H1 (cell line): ENCODE results near the gene HOXD12. TPM values are rescaled to one million over a fixed set of nuclear protein-coding genes. Genes with fewer than 3 reads are reported as not detected.

ENCODE experiments used
- CTCF ChIA-PET: fragments of 300-600 bp; sonication (Branson Sonifier 250); formaldehyde crosslinking; loops from one replicate; lab custom pipeline; 2021; ENCODE audit not compliant: partially characterized antibody; lab: Charles Lee
- POLR2A ChIA-PET: fragments of 300-600 bp; sonication (Branson Sonifier 250); formaldehyde crosslinking; loops from one replicate; lab custom pipeline; 2021; ENCODE audit warnings: inconsistent platforms; ENCODE audit not compliant: partially characterized antibody; lab: Charles Lee
- DNase-seq, 2 experiments: peaks; one replicate each; pipeline versions ENCODE4 v3.0.0 to v3.0.0-alpha.2; 2010 to 2022; ENCODE audit warnings: low spot score in 2 of 2, low read depth in 1 of 2, mixed read lengths in 1 of 2
- FAIRE-seq: peaks from 2 replicates; lab custom pipeline; 2011; peaks lifted over from hg19 to GRCh38; lab: Jason Lieb, UNC
- H2AFZ ChIP-seq: 2 replicates; pipeline ENCODE4 v1.8.1; 2012; ENCODE audit warnings: low read length, inconsistent platforms
- H2AK5ac ChIP-seq: 2 replicates; pipeline ENCODE4 v1.6.1; 2013; ENCODE audit warnings: low read depth, low read length
- H2BK120ac ChIP-seq: replicated peaks from 2 replicates; pipeline ENCODE3; 2013; ENCODE audit warnings: low read depth, low read length, inconsistent platforms
- H2BK12ac ChIP-seq: 2 replicates; pipeline ENCODE4 v1.6.1; 2013; ENCODE audit warnings: low read depth, low read length
- H2BK15ac ChIP-seq: 2 replicates; pipeline ENCODE4 v1.6.1; 2013; ENCODE audit warnings: low read length
- H2BK20ac ChIP-seq: 2 replicates; pipeline ENCODE4 v1.6.1; 2013; ENCODE audit warnings: low read length
- H2BK5ac ChIP-seq: 2 replicates; pipeline ENCODE4 v1.6.1; 2013; ENCODE audit warnings: low read depth, low read length
- H3K14ac ChIP-seq: 2 replicates; pipeline ENCODE4 v1.6.1; 2013; ENCODE audit warnings: inconsistent platforms; ENCODE audit not compliant: insufficient read length
- H3K18ac ChIP-seq: 2 replicates; pipeline ENCODE4 v1.6.1; 2013; ENCODE audit warnings: low read length; ENCODE audit errors: extremely low read depth
- H3K23ac ChIP-seq: 2 replicates; pipeline ENCODE4 v1.6.1; 2013; ENCODE audit warnings: inconsistent platforms; ENCODE audit not compliant: insufficient read length
- H3K23me2 ChIP-seq: 2 replicates; pipeline ENCODE4 v1.6.1; 2013; ENCODE audit warnings: low read depth, low read length
- H3K27ac ChIP-seq: 2 replicates; pipeline ENCODE4 v1.6.1; 2011; ENCODE audit warnings: low read depth, low read length, inconsistent platforms
- H3K27me3 ChIP-seq, 4 experiments: replicated peaks in 1 of 4; 1 replicate in 1 of 4; 2 replicates in 3 of 4; pipeline versions ENCODE4 v1.6.1 to v1.8.1; 2011 to 2013; ENCODE audit warnings: low read length in 3 of 4, mild to moderate bottlenecking in 3 of 4, inconsistent platforms in 2 of 4, mixed read lengths in 2 of 4, moderate library complexity in 1 of 4; ENCODE audit not compliant: control insufficient read depth in 3 of 4, insufficient read depth in 3 of 4; ENCODE audit errors: extremely low read depth in 1 of 4
- H3K36me3 ChIP-seq, 4 experiments: 2 replicates each; pipeline versions ENCODE4 v1.6.1 to v1.8.1; 2011 to 2013; ENCODE audit warnings: mild to moderate bottlenecking in 4 of 4, low read length in 3 of 4, moderate library complexity in 2 of 4, control low read depth in 1 of 4, inconsistent platforms in 1 of 4; ENCODE audit not compliant: insufficient read depth in 4 of 4, control insufficient read depth in 2 of 4
- H3K4ac ChIP-seq: replicated peaks from 2 replicates; pipeline ENCODE3; 2013; ENCODE audit warnings: low read length, low read depth, mixed read lengths, inconsistent platforms; ENCODE audit not compliant: insufficient read length
- H3K4me1 ChIP-seq, 4 experiments: replicated peaks in 1 of 4; 1 replicate in 1 of 4; 2 replicates in 3 of 4; pipeline versions ENCODE4 v1.6.1 to v1.8.1; 2011 to 2013; ENCODE audit warnings: low read length in 3 of 4, inconsistent platforms in 2 of 4, mixed read lengths in 1 of 4; ENCODE audit not compliant: insufficient read depth in 4 of 4, control insufficient read depth in 3 of 4
- H3K4me2 ChIP-seq, 2 experiments: 2 replicates each; pipeline versions ENCODE4 v1.6.1 to v1.8.1; 2011 to 2013; ENCODE audit warnings: low read depth in 2 of 2, low read length in 2 of 2, control low read depth in 1 of 2, inconsistent platforms in 1 of 2, mild to moderate bottlenecking in 1 of 2; ENCODE audit not compliant: insufficient read depth in 1 of 2
- H3K4me3 ChIP-seq, 4 experiments: fragments of 200-600, 300-600 bp in 1 of 4; sonication (generic), shearing (Covaris generic), sonication (Bioruptor Twin) in 1 of 4; 2 replicates each; pipeline versions ENCODE4 v1.5.1 to v1.8.1; 2011 to 2016; ENCODE audit warnings: low read length in 4 of 4, low read depth in 3 of 4, control low read depth in 2 of 4, inconsistent platforms in 2 of 4, mild to moderate bottlenecking in 2 of 4, mixed read lengths in 1 of 4, moderate library complexity in 1 of 4; ENCODE audit not compliant: insufficient read depth in 2 of 4; ENCODE audit errors: extremely low read depth in 1 of 4
- H3K56ac ChIP-seq: replicated peaks from 2 replicates; pipeline ENCODE3; 2013; ENCODE audit warnings: low read depth, mild to moderate bottlenecking, mixed read lengths, low read length, inconsistent platforms; ENCODE audit not compliant: insufficient read length
- H3K79me1 ChIP-seq: 2 replicates; pipeline ENCODE4 v1.6.1; 2013; ENCODE audit warnings: low read depth, low read length, control low read depth
- H3K79me2 ChIP-seq, 2 experiments: 2 replicates each; pipeline versions ENCODE4 v1.6.1 to v1.8.1; 2012 to 2013; ENCODE audit warnings: low read length in 2 of 2, mild to moderate bottlenecking in 2 of 2, inconsistent platforms in 1 of 2; ENCODE audit not compliant: insufficient read depth in 2 of 2, control insufficient read depth in 1 of 2
- H3K9ac ChIP-seq, 4 experiments: replicated peaks in 1 of 4; 1 replicate in 1 of 4; 2 replicates in 3 of 4; pipeline versions ENCODE4 v1.6.1 to v1.8.1; 2011 to 2013; ENCODE audit warnings: low read depth in 3 of 4, low read length in 3 of 4, control low read depth in 2 of 4, mild to moderate bottlenecking in 2 of 4, moderate library complexity in 2 of 4, inconsistent platforms in 1 of 4; ENCODE audit errors: extremely low read depth in 1 of 4
- H3K9me3 ChIP-seq, 2 experiments: 2 replicates each; pipeline versions ENCODE4 v1.6.1 to v1.8.1; 2012 to 2013; ENCODE audit warnings: mild to moderate bottlenecking in 2 of 2, moderate library complexity in 2 of 2, control low read depth in 1 of 2, inconsistent platforms in 1 of 2, low read depth in 1 of 2, low read length in 1 of 2, mixed read lengths in 1 of 2; ENCODE audit not compliant: insufficient read depth in 2 of 2
- H4K20me1 ChIP-seq, 2 experiments: replicated peaks in 1 of 2; 2 replicates each; pipeline versions ENCODE3 to v1.8.1; 2011 to 2013; ENCODE audit warnings: inconsistent platforms in 2 of 2, low read length in 2 of 2, mild to moderate bottlenecking in 1 of 2; ENCODE audit not compliant: insufficient read depth in 2 of 2, control insufficient read depth in 1 of 2
- H4K5ac ChIP-seq: 2 replicates; pipeline ENCODE4 v1.6.1; 2013; ENCODE audit warnings: low read length, low read depth, mixed read lengths, inconsistent platforms; ENCODE audit not compliant: insufficient read length
- H4K8ac ChIP-seq: 2 replicates; pipeline ENCODE4 v1.8.0; 2013; ENCODE audit warnings: mild to moderate bottlenecking, moderate library complexity, low read length, inconsistent platforms; ENCODE audit not compliant: insufficient read depth; ENCODE audit errors: extremely low read depth
- H4K91ac ChIP-seq: replicated peaks from 2 replicates; pipeline ENCODE3; 2013; ENCODE audit warnings: low read length, mixed read lengths, inconsistent platforms; ENCODE audit not compliant: insufficient read length
- EZH2 ChIP-seq: fragments of 200-600 bp; sonication (generic); IDR thresholded peaks from 2 replicates; pipeline ENCODE4 v1.7.1; 2012; ENCODE audit warnings: low read depth, mild to moderate bottlenecking, moderate library complexity, low read length, inconsistent platforms; ENCODE audit not compliant: severe bottlenecking
- JUND ChIP-seq: IDR thresholded peaks from 2 replicates; pipeline ENCODE4 v1.6.1; 2011; ENCODE audit warnings: mild to moderate bottlenecking, improper control_type of control experiment, low read length
- RAD21 ChIP-seq, 2 experiments: IDR thresholded peaks in 1 of 2; conservative IDR thresholded peaks in 1 of 2; 2 replicates each; pipeline ENCODE4 v1.6.1; 2011; ENCODE audit warnings: low read depth in 2 of 2, low read length in 2 of 2, improper control_type of control experiment in 1 of 2, inconsistent platforms in 1 of 2, mild to moderate bottlenecking in 1 of 2, moderate library complexity in 1 of 2
- RNF2 ChIP-seq: fragments of 200-900, 300-1000 bp; sonication (generic); IDR thresholded peaks from 2 replicates; pipeline ENCODE4 v1.7.1; 2016; ENCODE audit warnings: borderline replicate concordance, low read depth, mild to moderate bottlenecking, antibody characterized with exemption, low read length; ENCODE audit not compliant: poor library complexity, severe bottlenecking; ENCODE audit errors: missing control alignments
- SP4 ChIP-seq: IDR thresholded peaks from 2 replicates; pipeline ENCODE4 v1.6.1; 2012; ENCODE audit warnings: low read length, inconsistent platforms
- SUZ12 ChIP-seq: fragments of 200-600 bp; sonication (generic); IDR thresholded peaks from 2 replicates; pipeline ENCODE4 v1.6.1; 2012; ENCODE audit warnings: mild to moderate bottlenecking, inconsistent platforms, low read length, moderate library complexity, mixed read lengths
- WGBS, 2 experiments: shearing (Covaris generic) in 1 of 2; methylation state at CpG; one replicate each; pipeline versions ENCODE4 v1.1.6 to v1.1.7; 2013 to 2015; ENCODE audit warnings: low lambda C conversion rate in 2 of 2, mixed read lengths in 2 of 2, inconsistent platforms in 1 of 2, low coverage in 1 of 2, missing lambda C conversion rate in 1 of 2; ENCODE audit not compliant: insufficient replicate concordance in 2 of 2, insufficient coverage in 1 of 2, insufficient read length in 1 of 2; ENCODE audit errors: extremely low coverage in 1 of 2, missing lambda C conversion rate in 1 of 2; 5-methylcytosine and 5-hydroxymethylcytosine counted together
- polyA plus RNA-seq, 7 experiments: library from polyadenylated mRNA; depleted of rRNA in 3 of 7; stranded (reverse) in 5 of 7; unstranded in 2 of 7; fragments of >200 nt in 5 of 7; fragments of 200-250 nt in 2 of 7; gene quantifications; 1 replicate in 5 of 7; 2 replicates in 1 of 7; 4 replicates in 1 of 7; pipeline versions ENCODE4 v1.2.1 to v1.2.3, GENCODE V29; 2011 to 2013; ENCODE audit warnings: missing spikeins in 2 of 7, mixed read lengths in 2 of 7
- total RNA-seq: library from RNA; stranded (reverse); fragmentation: NEBNext Ultra II Directional; extraction: Animal tissue kit (Norgen Biotek cat#: 25700); gene quantifications from 2 replicates; pipeline ENCODE4 v1.2.1, GENCODE V29; 2021

HOXD12 gene
- total and polyA plus RNA-seq, 2 of the 8 experiments (the other 6 are each of a cell fraction or from before 2014, with no cell fraction given) = not detected

GRCh38 chr2:176147800-176148496 is 48.4 kb downstream of the HOXD12 start:
- no peak overlapping the region for H2BK20ac ChIP-seq
- H3K27me3 ChIP-seq = peaks cover 95 to 100% (median 99%) of the 10 kb centered on the region in 4 experiments
- no peak overlapping the region for H2BK5ac ChIP-seq
- peak overlapping the region; percentile 10 to 29; a peak in 3 of 4 replicates for H3K4me2 ChIP-seq
- H3K14ac ChIP-seq = no peak overlapping the region
- no peaks in the 10 kb centered on the region for H3K79me1 ChIP-seq
- H2BK12ac ChIP-seq = no peak overlapping the region; the same call in 1 of the 2 replicates
- H4K20me1 ChIP-seq = peaks cover 15 to 30% of the 10 kb centered on the region in 2 experiments
- ChIA-PET POLR2A (no interaction called here), CTCF (interaction anchor here (1.0 to 9.2 kb wide), 6 partner anchors 8 to 491 kb away, joined by 3 to 119 read pairs (median 4); no protein-coding TSS in a partner anchor)
- peaks cover 0 to 11% (median 0%) of the 10 kb centered on the region in 4 experiments; a peak in 1 of 8 replicates for H3K36me3 ChIP-seq
- H3K56ac ChIP-seq = no peak overlapping the region
- no peaks in the 10 kb centered on the region for H3K79me2 ChIP-seq
- FAIRE-seq = no peak
- no peak overlapping the region for H4K91ac ChIP-seq
- H3K9me3 ChIP-seq = no peaks in the 10 kb centered on the region; a peak in 1 of 4 replicates
- 10% methylated on average over 29 of the region's 31 CpGs; no CpG with 5 or more reads in 1 of the 2 experiments for WGBS, 2 experiments
- H3K9ac ChIP-seq = no peak overlapping the region
- H2BK120ac ChIP-seq = no peak overlapping the region
- TF ChIP-seq RNF2 (no peak), JUND (no peak), EZH2 (peak; percentile 83), SUZ12 (peak; percentile 80), SP4 (no peak), RAD21 (IDR thresholded peaks at IDR 0.05 in 1 of 2, conservative IDR thresholded peaks at IDR 0.05 in 1 of 2; ENCODE audit: low read depth in 2 of 2, low read length in 2 of 2) (no peak)
- H3K23me2 ChIP-seq = peaks cover 2% of the 10 kb centered on the region; the same call in 1 of the 2 replicates
- H3K27ac ChIP-seq = no peak overlapping the region
- H3K4me3 ChIP-seq = no peak overlapping the region
- no peak overlapping the region for H2BK15ac ChIP-seq
- H3K23ac ChIP-seq = no peak overlapping the region
- peaks cover 0 to 10% (median 2%) of the 10 kb centered on the region in 4 experiments; a peak in 4 of 7 replicates for H3K4me1 ChIP-seq
- no peak overlapping the region for H2AFZ ChIP-seq
- H4K5ac ChIP-seq = no peak overlapping the region
- H3K18ac ChIP-seq = no peak overlapping the region
- no peak overlapping the region; the same call in 1 of the 2 replicates for H4K8ac ChIP-seq
- H2AK5ac ChIP-seq = no peak overlapping the region; the same call in 1 of the 2 replicates
- H3K4ac ChIP-seq = no peak overlapping the region
- DNase-seq = peak in 1 of 2 experiments; percentile 54
